Ecto neural progenitor cell (in vitro differentiated cells): ENCODE data around the gene GRK5.
"Not testable (repeated sequence)": the region's sequence is repeated elsewhere in the genome, so short reads cannot be mapped to it uniquely, and the experiment has no call there.

Source experiments
- DNase-seq: peaks from one replicate; pipeline ENCODE4 v3.0.0-alpha.2; 2018; ENCODE audit warnings: low spot score

Gene GRK5

DNA sequence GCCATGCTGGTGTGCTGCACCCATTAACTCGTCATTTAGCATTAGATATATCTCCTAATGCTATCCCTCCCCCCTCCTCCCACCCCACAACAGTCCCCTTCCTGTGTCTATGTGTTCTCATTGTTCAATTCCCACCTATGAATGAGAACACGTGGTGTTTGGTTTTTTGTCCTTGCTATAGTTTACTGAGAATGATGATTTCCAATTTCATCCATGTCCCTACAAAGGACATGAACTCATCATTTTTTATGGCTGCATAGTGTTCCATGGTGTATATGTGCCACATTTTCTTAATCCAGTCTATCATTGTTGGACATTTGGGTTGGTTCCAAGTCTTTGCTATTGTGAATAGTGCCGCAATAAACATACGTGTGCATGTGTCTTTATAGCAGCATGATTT, 68.8 kb downstream of the GRK5 start:
- DNase-seq = not testable (repeated sequence)

DNA sequence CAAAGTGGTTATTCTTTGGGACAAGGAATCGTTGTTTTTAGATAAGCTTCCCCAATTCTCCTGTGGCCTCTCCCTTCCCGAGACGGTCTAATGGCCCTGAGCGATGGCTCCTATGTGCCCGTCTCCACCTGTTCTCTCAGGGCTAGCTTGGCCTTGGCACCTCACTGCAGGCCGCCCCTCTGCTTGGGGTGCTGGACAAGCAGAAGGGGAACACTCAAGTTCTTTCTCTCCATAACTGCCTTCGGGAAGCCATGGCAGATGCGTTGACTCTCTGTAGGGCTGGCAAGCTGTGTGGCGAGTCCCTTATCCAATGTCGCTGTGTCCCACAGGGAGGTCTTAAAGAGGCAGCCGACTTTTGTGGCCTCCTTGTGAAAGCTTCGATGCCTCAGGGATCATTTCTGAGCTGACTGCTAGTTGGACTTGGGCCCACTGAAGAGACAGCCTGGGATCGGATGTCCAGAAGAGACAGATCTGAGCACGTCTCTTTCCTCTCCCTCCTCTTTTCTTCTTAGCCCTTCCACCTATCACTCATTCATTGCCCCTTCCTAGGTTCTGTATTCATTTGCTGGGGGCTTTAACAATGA, 70.8 kb downstream of the GRK5 start:
- DNase-seq = no peak

DNA sequence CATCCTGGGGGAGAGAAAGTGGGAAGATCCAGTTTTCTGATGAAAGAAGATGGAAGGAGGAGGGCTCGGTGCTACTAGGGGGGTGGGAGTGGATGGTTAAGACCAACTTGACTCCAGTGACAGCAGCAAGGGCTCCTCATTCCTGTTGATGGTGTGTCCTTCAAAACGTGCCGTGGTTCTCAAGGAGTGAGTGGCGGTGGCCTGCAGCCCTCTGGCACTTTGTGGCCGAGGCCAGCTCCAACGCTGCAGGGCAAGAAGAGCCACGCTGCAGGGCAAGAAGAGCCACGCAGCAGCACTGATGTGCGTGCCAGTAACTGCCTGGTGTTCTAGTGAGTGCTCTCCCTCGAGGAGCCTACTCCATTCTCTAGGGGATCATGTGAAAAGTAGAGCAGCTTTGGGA, 72.1 kb downstream of the GRK5 start:
- no peak for DNase-seq

- no peak for DNase-seq
Measured at GRCh38 chr10:119281581-119282071, 74.3 kb downstream of the GRK5 start.

GRCh38 chr10:119282446-119282845, 75.1 kb downstream of the GRK5 start:
- DNase-seq = peak; percentile 38

DNA sequence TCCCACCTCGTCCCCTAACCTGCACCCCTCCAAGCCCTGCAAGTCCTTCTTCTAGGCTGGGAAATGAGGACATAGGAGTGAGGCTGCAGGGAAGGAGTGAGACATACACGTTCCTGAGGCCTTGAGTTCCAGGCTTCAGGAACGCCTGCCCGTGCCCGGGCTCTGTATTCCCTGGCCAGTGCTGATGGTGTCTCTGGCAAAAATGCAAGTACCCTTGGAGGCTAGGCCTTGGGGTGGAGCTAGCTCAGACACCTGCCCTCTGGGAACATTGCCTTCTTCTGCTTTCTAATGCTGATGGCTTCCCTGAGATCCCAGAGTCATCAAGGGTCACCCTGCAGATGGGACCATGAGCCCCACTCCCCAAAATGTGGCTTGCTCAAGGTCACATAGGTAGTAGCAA, 76.0 kb downstream of the GRK5 start:
- no peak for DNase-seq

DNA sequence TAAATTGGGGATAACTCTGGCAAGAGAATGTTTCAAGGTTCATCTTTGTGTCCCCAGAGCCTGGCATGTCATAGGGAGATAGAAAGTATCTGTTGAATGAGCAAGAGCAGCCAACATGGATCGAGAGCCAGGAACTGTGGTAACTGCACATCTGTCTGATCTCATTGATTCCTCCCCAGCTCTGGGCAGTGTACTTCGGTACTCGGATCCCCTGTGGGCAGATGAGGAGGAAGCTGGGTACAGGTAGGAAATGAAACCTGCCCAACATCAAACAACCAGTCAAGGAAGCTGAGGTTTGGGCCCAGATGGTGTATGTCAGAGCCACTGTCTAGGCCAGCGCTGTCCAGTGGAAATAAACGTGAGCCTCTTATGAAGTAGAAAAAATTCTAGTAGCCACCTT, 76.4 kb downstream of the GRK5 start:
- DNase-seq = no peak

- peak; percentile 34 for DNase-seq
Measured at GRCh38 chr10:119284679-119285096, 77.3 kb downstream of the GRK5 start.

- peak; percentile 26 for DNase-seq
Measured at GRCh38 chr10:119285495-119286267, 78.3 kb downstream of the GRK5 start.

DNA sequence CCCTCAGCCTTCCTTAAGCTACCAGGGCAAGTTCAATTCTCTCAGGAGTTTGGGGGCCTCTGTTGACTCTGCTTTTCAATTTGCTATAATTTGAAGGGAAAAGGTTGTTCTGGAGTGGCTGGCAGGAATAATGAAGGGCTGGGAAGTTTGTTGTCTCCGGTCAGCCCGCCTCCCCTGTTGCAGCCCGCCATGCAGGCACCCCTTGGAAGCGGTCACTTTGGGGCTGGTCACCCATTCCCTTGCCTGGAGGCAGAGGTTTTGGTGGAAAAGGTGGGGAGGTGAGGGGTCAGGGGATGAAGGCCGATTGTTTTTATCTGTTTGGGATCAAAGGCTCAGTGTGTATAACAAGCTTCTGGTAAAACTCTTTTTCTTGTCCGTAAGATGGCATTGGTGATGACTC, 79.1 kb downstream of the GRK5 start:
- DNase-seq = no peak

DNA sequence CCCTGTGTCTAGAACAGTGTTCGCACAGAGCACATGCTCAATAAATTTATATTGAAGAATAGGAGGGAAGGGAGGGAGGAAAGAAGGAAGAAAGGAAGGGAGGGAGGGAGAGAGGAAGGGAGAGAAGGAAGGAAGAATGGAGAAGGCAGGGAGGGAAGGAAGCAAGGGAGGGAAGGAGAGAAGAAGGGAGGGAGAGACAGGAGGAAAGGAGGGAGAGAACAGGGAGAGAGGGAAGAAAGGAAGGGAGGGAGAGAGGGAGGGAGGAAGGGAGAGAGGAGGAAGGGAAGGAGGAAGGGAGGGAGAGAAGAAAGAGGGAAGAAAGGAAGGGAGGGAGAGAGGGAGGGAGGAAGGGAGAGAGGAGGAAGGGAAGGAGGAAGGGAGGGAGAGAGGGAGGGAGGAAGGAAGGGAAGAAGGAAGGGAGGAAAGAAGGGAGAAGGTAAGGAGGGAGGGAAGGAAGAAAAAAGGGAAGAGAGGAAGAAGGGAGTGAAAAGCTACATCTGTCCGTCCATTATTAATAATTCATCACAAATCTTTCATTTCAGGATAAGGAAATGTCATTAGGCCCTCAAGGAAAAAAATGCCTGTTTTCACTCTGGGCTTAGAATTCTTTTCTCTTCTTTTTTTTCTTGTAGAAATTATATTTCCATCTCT, 79.7 kb downstream of the GRK5 start:
- DNase-seq = no peak

DNA sequence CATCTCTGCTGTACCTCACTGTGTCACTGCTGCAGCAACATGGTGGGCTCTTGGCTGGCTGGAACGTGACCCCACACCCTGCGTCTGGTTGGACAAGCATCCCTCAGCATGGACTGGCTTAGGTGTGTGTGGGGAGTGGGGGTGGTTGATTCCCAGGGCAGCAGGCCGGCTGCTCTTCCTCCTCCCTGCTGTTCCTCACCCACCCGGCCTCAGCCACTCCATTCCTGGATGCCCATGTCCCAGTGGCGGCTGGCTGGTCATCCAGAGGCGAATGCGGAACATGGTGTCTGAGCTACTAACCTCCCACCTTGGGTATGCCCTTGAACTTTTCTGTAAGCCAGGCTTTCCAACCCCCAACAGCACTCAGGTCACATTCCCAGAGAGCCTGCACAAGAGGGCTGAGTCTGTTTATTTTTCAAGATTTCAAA, 81.2 kb downstream of the GRK5 start:
- DNase-seq = no peak

DNA sequence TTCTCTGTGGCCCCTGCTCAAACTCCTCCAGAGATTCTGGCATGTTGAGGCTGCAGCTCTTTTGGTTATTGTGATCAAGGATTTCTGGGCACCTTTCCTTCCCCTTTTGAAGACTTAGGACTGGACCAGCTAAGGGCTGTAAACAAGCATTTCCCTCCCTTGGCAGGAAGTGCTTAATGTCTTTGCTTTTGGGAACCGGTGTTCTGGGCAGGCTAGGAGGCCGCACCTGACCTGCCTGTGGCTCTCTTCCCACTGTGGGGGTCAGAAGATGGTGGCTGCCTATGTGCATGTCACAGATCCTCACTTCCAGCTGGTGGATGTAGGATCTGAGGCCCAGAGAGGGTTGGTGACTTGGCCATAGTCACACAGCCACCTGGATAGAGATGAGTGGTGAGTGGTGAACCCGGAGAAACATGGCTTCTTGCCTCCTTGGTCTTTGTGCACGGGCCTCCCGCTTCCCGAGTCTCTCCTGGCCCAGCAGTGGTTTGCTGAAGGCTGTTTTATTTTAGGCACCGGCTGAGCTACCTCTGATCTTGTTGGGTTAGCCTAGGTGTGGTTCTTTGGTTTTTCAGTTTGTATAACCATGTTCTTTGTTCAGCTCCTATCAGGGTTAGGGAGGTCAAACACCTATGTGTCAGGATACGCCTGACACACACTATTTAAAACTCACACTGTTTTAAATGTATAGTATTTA, 82.0 kb downstream of the GRK5 start:
- DNase-seq = no peak

DNA sequence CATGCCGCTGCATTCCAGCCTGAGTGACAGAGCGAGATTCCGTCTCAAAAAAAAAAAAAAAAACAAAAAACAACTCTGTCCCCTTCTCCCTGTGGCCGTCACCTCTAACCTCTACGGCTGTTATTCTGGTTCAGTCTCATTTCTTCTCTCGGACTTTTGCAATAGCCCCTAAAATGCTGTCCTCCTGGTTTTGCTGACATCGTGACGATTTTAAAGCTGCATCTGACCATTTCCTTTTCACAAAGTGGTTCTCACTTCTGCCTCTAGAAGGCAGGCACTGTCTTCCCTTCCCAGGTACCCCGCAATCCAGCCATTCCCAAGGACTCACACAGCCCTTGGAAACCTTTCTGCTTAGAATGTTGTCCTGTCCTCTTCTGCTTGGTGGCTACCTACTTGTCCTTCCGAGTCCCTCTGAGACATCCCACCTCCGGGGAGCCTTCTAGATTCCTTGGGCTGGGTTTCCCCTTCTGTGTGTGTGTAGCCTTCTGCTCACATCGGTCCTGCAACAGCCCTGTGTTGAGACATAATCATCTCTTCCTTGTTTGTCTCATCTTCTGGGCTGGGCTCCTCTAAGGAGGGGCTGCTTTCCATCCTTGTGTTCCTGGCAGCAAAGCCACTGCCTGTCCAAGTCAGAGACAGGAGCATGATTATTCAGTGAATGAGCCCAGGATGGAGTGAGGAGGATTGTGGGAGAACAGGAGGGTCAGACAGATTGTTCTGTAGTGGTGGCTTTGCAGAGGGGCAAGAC, 83.1 kb downstream of the GRK5 start:
- no peak for DNase-seq

- no peak for DNase-seq
Measured at GRCh38 chr10:119291223-119291900, 84.0 kb downstream of the GRK5 start.

GRCh38 chr10:119292968-119293760, 85.8 kb downstream of the GRK5 start:
- no peak for DNase-seq

DNA sequence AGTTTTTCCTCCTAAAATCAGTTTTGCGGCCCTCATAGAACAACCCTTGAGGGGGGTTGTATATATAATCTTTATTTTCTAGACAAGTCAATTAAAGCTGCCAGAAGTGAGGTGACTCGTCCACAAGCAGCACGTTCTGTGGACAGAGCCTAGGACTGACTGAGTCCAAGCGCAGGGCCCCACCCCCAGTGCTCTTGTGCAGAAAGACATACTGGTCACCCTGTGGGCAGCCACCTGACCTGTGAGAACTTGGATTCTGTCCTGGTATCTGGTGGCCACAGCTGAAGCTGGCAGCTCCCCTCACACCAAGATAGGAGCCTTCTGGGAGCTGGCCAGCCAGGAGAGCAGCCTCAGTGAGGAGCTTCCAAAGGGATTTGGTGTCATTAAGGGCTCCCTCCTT, 89.3 kb downstream of the GRK5 start:
- DNase-seq = no peak

DNA sequence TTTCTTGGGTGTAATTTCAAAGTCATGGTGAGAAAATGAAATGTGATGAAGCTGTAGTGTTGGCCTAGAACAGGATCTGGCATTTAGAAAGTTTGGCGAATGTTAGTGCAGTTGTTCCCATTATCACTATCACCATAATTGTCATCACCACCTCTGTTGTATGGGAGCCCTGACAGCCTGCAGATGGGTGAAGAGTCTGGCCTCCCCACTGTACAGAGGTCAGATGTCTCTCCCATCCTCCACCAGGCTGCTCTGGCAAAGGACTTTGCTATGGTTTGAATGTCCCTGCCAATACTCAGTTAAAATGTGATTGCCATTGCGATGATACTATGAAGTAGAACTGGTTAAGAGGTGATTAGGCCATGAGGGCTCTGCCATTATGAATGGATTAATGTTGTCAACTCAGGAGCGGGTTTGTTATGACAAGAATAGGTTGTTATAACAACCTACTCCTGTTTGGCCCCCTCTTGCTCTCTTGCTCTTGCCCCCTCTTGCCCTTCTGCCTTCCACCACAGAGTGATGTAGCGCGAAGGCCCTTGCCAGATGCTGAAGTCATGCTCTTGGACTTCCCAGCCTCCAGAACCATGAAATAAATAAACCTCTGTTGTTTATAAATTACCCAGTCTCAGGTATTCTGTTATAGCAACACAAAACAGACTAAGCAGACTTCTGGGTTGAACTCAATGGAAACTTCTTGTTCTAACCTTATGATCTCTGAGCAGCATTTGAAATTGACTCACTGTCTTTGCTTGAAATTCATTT, 90.0 kb downstream of the GRK5 start:
- DNase-seq = no peak

- no peak for DNase-seq
Measured at GRCh38 chr10:119298810-119299209, 91.4 kb downstream of the GRK5 start.

DNA sequence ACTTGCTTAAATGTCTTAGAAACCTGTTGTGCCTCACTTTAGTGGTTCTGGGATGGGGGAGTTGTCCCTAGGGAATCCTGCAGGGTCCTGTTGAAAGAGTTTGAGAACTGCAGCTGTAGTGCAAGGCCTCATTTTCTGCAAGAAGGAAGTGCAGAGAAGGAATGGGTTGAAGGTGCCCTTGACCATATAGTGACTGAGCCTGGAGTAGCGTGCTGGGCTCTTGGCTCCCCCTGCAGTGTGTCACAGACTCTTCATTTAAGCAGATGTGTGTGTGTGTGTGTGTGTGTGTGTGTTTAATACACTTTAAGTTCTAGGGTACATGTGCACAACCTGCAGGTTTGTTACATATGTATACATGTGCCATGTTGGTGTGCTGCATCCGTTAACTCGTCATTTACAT, 92.2 kb downstream of the GRK5 start:
- no peak for DNase-seq
